Kidney (tissue), 14 donors: ENCODE measurements around the gene HSPB2. TPM values are rescaled to one million over a fixed set of nuclear protein-coding genes. Genes with fewer than 3 reads are reported as not detected.

Experiments
- DNase-seq, 5 donors: peaks; one replicate each; pipeline ENCODE4 v3.0.0-alpha.2; 2013 to 2020
- FAIRE-seq: peaks from 2 replicates; lab custom pipeline; 2012; peaks lifted over from hg19 to GRCh38; lab: Jason Lieb, UNC
- H3K27ac ChIP-seq, 2 donors: one replicate each; pipeline ENCODE4 v1.7.0; 2013; ENCODE audit warnings: low read depth in 2 of 2, low read length in 2 of 2, inconsistent platforms in 1 of 2
- H3K27me3 ChIP-seq: one replicate; pipeline ENCODE4 v1.7.1; 2013; ENCODE audit warnings: low read length, inconsistent platforms; ENCODE audit not compliant: control insufficient read depth, insufficient read depth
- H3K36me3 ChIP-seq, 3 donors: one replicate each; pipeline versions ENCODE4 v1.7.0 to v1.7.1; 2013; ENCODE audit warnings: low read length in 3 of 3, control low read depth in 1 of 3, inconsistent platforms in 1 of 3; ENCODE audit not compliant: insufficient read depth in 3 of 3, control insufficient read depth in 2 of 3
- H3K4me1 ChIP-seq, 3 donors: one replicate each; pipeline versions ENCODE4 v1.7.0 to v1.7.1; 2013; ENCODE audit warnings: low read length in 3 of 3, inconsistent platforms in 1 of 3, low read depth in 1 of 3; ENCODE audit not compliant: control insufficient read depth in 2 of 3, insufficient read depth in 2 of 3
- H3K4me3 ChIP-seq, 3 donors: one replicate each; pipeline versions ENCODE4 v1.7.0 to v1.8.1; 2013; ENCODE audit warnings: low read length in 3 of 3, control low read depth in 1 of 3, inconsistent platforms in 1 of 3
- H3K9ac ChIP-seq, 3 donors: one replicate each; pipeline versions ENCODE4 v1.7.0 to v1.7.1; 2013; ENCODE audit warnings: low read length in 3 of 3, control low read depth in 1 of 3, inconsistent platforms in 1 of 3
- H3K9me3 ChIP-seq, 3 donors: one replicate each; pipeline versions ENCODE4 v1.7.0 to v1.7.1; 2013; ENCODE audit warnings: low read length in 3 of 3, control low read depth in 1 of 3, inconsistent platforms in 1 of 3; ENCODE audit not compliant: control insufficient read depth in 2 of 3, insufficient read depth in 1 of 3
- intact Hi-C: fragments of 100-400 bp; cut with DNase I; formaldehyde crosslinking; loops from one replicate; pipeline ENCODE4 v1.11.1; 2022
- polyA plus RNA-seq: library from polyadenylated mRNA; stranded (reverse); fragments of 350-450 nt; fragmentation: Illumina TruSeq; extraction: RNeasy Lipid Tissue Mini Kit (QIAGEN cat#74804); gene quantifications from one replicate; pipeline ENCODE4 v1.2.3, GENCODE V29; 2014; ENCODE audit warnings: low read depth, low replicate concordance; ENCODE audit not compliant: insufficient read depth
- total RNA-seq: library from RNA; stranded (reverse); fragmentation: NEBNext Ultra II Directional; extraction: Animal tissue kit (Norgen Biotek cat#: 25700); gene quantifications from one replicate; pipeline ENCODE4 v1.2.1, GENCODE V29; 2021
- TF ChIP-seq, protein P1 (sequence below): IDR thresholded peaks from 3 replicates; pipeline ENCODE4 v1.5.1; 2012; ENCODE audit warnings: mild to moderate bottlenecking, moderate library complexity, borderline replicate concordance; ENCODE audit not compliant: insufficient read depth; ENCODE audit errors: extremely low read depth
- donor health status: control.
- donor health status: control.
- donor health status: control.
- donor health status: control.
- donor health status: control.
- donor health status: DM: yes; HTN: yes; CAD: no.
- donor health status: Normal renal cell carcinoma (clear cell type).

The HSPB2 gene
- total and polyA plus RNA-seq, 2 donors from 2014 or later = 4.4 to 15.7 TPM

- peak within 1 kb of the TSS; percentile 81 to 83 for H3K27ac ChIP-seq
- FAIRE-seq (no peak), DNase-seq (peak; percentile 85 to 90 (median 89))
- TF ChIP-seq, protein P1, sequence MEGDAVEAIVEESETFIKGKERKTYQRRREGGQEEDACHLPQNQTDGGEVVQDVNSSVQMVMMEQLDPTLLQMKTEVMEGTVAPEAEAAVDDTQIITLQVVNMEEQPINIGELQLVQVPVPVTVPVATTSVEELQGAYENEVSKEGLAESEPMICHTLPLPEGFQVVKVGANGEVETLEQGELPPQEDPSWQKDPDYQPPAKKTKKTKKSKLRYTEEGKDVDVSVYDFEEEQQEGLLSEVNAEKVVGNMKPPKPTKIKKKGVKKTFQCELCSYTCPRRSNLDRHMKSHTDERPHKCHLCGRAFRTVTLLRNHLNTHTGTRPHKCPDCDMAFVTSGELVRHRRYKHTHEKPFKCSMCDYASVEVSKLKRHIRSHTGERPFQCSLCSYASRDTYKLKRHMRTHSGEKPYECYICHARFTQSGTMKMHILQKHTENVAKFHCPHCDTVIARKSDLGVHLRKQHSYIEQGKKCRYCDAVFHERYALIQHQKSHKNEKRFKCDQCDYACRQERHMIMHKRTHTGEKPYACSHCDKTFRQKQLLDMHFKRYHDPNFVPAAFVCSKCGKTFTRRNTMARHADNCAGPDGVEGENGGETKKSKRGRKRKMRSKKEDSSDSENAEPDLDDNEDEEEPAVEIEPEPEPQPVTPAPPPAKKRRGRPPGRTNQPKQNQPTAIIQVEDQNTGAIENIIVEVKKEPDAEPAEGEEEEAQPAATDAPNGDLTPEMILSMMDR = no peak
- intact Hi-C loops = no loop called here
- H3K36me3 ChIP-seq = peaks cover 9 to 12% (median 11%) of the 10 kb centered on the region in 3 donors
- H3K27me3 ChIP-seq = no peaks in the 10 kb centered on the region
- no peaks in the 10 kb centered on the region for H3K9me3 ChIP-seq
- H3K4me1 ChIP-seq = peaks cover 0 to 4% (median 2%) of the 10 kb centered on the region in 3 donors
- peak within 1 kb of the TSS; percentile 79 to 92 (median 83) for H3K4me3 ChIP-seq
- peak within 1 kb of the TSS; percentile 67 to 90 (median 77) for H3K9ac ChIP-seq
Measured at GRCh38 chr11:111870886-111871692, 41.4 kb upstream of the HSPB2 start, which contains the start of gene ALG9. Gene ALG9, minus strand, starts transcription at chr11:111871581. Its CDS starts 99 bp downstream, at chr11:111871482.

DNA sequence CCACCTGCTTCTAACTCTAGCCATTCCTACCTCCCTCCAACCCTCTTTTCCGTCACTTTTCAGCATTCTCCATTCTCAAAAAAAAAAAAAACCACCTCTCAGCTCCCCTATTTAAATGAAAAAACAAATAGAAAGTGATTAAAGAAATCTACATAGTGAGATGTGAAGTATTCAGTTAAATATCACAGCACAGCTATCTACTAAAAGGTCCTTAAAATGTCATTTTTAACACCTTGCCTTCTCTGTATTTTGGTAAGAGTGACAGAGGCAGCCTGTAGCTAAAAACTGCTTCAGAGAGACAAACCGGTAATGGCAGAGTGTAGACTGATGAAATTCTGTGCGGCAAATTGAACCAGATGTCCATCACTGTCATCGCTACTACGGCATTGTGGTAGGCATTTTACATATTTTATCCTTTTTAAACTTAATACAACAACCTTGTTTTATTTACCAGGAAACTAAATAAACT lies 40.8 kb upstream of the HSPB2 start:
- H3K36me3 ChIP-seq = peaks cover 7 to 9% (median 8%) of the 10 kb centered on the region in 3 donors
- DNase-seq = no peak
- H3K4me3 ChIP-seq = peak overlapping the region; percentile 79 to 92 (median 83)
- intact Hi-C loops = no loop called here
- peak overlapping the region; percentile 67 to 90 (median 77) for H3K9ac ChIP-seq
- H3K27me3 ChIP-seq = no peaks in the 10 kb centered on the region
- peaks cover 0 to 4% (median 2%) of the 10 kb centered on the region in 3 donors for H3K4me1 ChIP-seq
- TF ChIP-seq, protein P1 = no peak
- no peak for FAIRE-seq
- H3K9me3 ChIP-seq = no peaks in the 10 kb centered on the region
- peak overlapping the region; percentile 81 to 83 for H3K27ac ChIP-seq

GRCh38 chr11:111878385-111878848 lies 34.1 kb upstream of the HSPB2 start:
- Histone ChIP-seq H3K36me3 (peaks cover 0 to 4% (median 2%) of the 10 kb centered on the region in 3 donors), H3K9ac (peak overlapping the region; percentile 34 to 97 (median 81)), H3K4me3 (peak overlapping the region; percentile 85 to 99 (median 90)), H3K27me3 (no peaks in the 10 kb centered on the region), H3K27ac (peak overlapping the region; percentile 94 to 98), H3K9me3 (no peaks in the 10 kb centered on the region), H3K4me1 (peaks cover 0 to 5% (median 0%) of the 10 kb centered on the region in 3 donors)
- intact Hi-C loops = no loop called here
- TF ChIP-seq, protein P1 = no peak
- DNase-seq = peak in 2 of 5 donors; percentile 69 to 79
- no peak for FAIRE-seq
